ENCODE measurements around the gene EEF1E1. TPM values are rescaled to one million over a fixed set of nuclear protein-coding genes. Genes with fewer than 3 reads are reported as not detected.
A peak's percentile ranks its signal among the peaks of the same experiment; 100 is the strongest.

Gene EEF1E1
- total RNA-seq, 2 experiments from 2014 or later, result 73.4 to 74.6 TPM

GRCh38 chr6:8087870-8088754 lies 14.2 kb downstream of the EEF1E1 start:
- H3K4me1 Mint-ChIP-seq, result peaks cover 15% of the 10 kb centered on the region
- H3K36me3 Mint-ChIP-seq (ENCODE audit: low read depth), result peaks cover 65% of the 10 kb centered on the region
- no peak overlapping the region for H3K4me3 Mint-ChIP-seq
- intact Hi-C loops (cut with DNase I, micrococcal nuclease), result no loop called here
- no peak for DNase-seq
- H3K27ac Mint-ChIP-seq, result peak overlapping the region; percentile 1
- peaks cover 4% of the 10 kb centered on the region for H3K9me3 Mint-ChIP-seq (ENCODE audit: low read depth)
- CTCF ChIA-PET, result interaction anchor here (0.8 kb wide), 1 partner anchor 810 kb away, joined by 4 read pairs; no protein-coding TSS in a partner anchor
- no peak for ATAC-seq
- POLR2A ChIA-PET, result no interaction called here
- H3K27me3 Mint-ChIP-seq, result no peaks in the 10 kb centered on the region

GRCh38 chr6:8086755-8087306 lies 15.5 kb downstream of the EEF1E1 start:
- no peak overlapping the region for H3K4me3 Mint-ChIP-seq
- peak; percentile 27 for DNase-seq
- peak; percentile 73 for ATAC-seq
- H3K9me3 Mint-ChIP-seq (ENCODE audit: low read depth), result peaks cover 4% of the 10 kb centered on the region
- intact Hi-C loops (cut with DNase I, micrococcal nuclease), result no loop called here
- H3K4me1 Mint-ChIP-seq, result peaks cover 19% of the 10 kb centered on the region
- POLR2A ChIA-PET, result interaction anchor here (0.7 kb wide), 1 partner anchor 21 kb away, joined by 4 read pairs; no protein-coding TSS in a partner anchor
- no peaks in the 10 kb centered on the region for H3K27me3 Mint-ChIP-seq
- CTCF ChIA-PET, result interaction anchor here (0.6 kb wide), 2 partner anchors 24 to 273 kb away, joined by 3 read pairs; no protein-coding TSS in a partner anchor
- H3K27ac Mint-ChIP-seq, result peak overlapping the region; percentile 24
- H3K36me3 Mint-ChIP-seq (ENCODE audit: low read depth), result peaks cover 66% of the 10 kb centered on the region

GRCh38 chr6:8085053-8085511 lies 17.3 kb downstream of the EEF1E1 start:
- no peak overlapping the region for H3K4me3 Mint-ChIP-seq
- CTCF ChIA-PET, result interaction anchor here (0.6 to 1.2 kb wide), 4 partner anchors 11 to 529 kb away, joined by 3 read pairs; no protein-coding TSS in a partner anchor
- H3K27ac Mint-ChIP-seq, result no peak overlapping the region
- POLR2A ChIA-PET, result interaction anchor here (0.6 kb wide), 1 partner anchor 15 kb away, joined by 3 read pairs; no protein-coding TSS in a partner anchor
- H3K9me3 Mint-ChIP-seq (ENCODE audit: low read depth), result no peaks in the 10 kb centered on the region
- ATAC-seq, result no peak
- intact Hi-C loops (cut with DNase I, micrococcal nuclease), result no loop called here
- no peak for DNase-seq
- peaks cover 60% of the 10 kb centered on the region for H3K36me3 Mint-ChIP-seq (ENCODE audit: low read depth)
- H3K27me3 Mint-ChIP-seq, result no peaks in the 10 kb centered on the region
- H3K4me1 Mint-ChIP-seq, result peaks cover 25% of the 10 kb centered on the region

DNA sequence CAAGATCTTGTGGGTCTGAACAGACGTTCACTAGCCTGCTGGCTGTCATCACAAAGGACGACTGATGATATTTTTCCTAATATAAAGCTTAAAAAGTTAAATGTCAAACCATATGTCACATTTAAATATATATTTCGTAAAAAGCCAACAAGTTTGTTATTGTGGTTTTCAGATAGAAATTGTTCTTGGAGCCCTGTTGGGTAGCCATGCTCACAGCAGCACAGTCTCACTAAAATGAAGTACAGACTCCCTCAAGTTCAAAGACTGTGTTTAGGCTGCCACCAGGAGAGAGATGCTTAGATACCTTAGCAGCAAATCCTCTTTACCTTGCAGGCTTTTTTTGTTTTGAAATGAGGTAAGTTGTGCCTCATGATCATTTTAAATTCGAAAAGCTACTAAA lies 17.8 kb downstream of the EEF1E1 start:
- H3K27ac Mint-ChIP-seq, result no peak overlapping the region
- no peaks in the 10 kb centered on the region for H3K9me3 Mint-ChIP-seq (ENCODE audit: low read depth)
- peaks cover 27% of the 10 kb centered on the region for H3K4me1 Mint-ChIP-seq
- ChIA-PET CTCF (interaction anchor here (0.6 to 1.2 kb wide), 4 partner anchors 12 to 528 kb away, joined by 3 read pairs; no protein-coding TSS in a partner anchor), POLR2A (no interaction called here)
- ATAC-seq (no peak), DNase-seq (no peak)
- peaks cover 63% of the 10 kb centered on the region for H3K36me3 Mint-ChIP-seq (ENCODE audit: low read depth)
- intact Hi-C loops (cut with DNase I, micrococcal nuclease), result no loop called here
- no peaks in the 10 kb centered on the region for H3K27me3 Mint-ChIP-seq
- H3K4me3 Mint-ChIP-seq, result no peak overlapping the region

GRCh38 chr6:8082954-8083858 lies 19.1 kb downstream of the EEF1E1 start:
- no peaks in the 10 kb centered on the region for H3K9me3 Mint-ChIP-seq (ENCODE audit: low read depth)
- ATAC-seq (peak; percentile 59), DNase-seq (no peak)
- CTCF ChIA-PET, result interaction anchor here (1.2 kb wide), 1 partner anchor 13 kb away, joined by 3 read pairs; no protein-coding TSS in a partner anchor
- no peak overlapping the region for H3K27ac Mint-ChIP-seq
- H3K4me1 Mint-ChIP-seq, result peaks cover 31% of the 10 kb centered on the region
- no peak overlapping the region for H3K4me3 Mint-ChIP-seq
- no peaks in the 10 kb centered on the region for H3K27me3 Mint-ChIP-seq
- intact Hi-C loops (cut with DNase I, micrococcal nuclease), result no loop called here
- POLR2A ChIA-PET, result no interaction called here
- H3K36me3 Mint-ChIP-seq (ENCODE audit: low read depth), result peaks cover 53% of the 10 kb centered on the region

DNA sequence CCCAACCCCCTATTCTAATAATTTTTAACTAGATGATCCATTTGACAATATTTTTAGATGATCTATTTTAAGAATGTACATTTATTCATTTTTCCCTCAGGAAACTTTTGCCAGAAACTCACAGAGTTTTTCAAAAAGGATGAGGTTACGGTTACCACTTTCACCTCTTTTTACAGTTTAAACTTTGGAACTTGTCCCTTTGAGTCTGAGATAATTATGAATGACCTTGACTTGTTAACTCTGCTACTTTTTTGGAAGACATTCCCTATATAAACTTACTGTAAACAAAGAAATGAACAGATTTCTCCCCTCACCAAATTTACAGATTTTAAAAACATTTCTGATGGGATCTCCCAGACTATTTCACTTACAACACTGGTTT lies 19.8 kb downstream of the EEF1E1 start:
- CTCF ChIA-PET, result interaction anchor here (0.6 to 1.6 kb wide), 2 partner anchors 11 to 17 kb away, joined by 3 read pairs; no protein-coding TSS in a partner anchor
- H3K4me1 Mint-ChIP-seq, result peaks cover 37% of the 10 kb centered on the region
- DNase-seq, result no peak

DNA sequence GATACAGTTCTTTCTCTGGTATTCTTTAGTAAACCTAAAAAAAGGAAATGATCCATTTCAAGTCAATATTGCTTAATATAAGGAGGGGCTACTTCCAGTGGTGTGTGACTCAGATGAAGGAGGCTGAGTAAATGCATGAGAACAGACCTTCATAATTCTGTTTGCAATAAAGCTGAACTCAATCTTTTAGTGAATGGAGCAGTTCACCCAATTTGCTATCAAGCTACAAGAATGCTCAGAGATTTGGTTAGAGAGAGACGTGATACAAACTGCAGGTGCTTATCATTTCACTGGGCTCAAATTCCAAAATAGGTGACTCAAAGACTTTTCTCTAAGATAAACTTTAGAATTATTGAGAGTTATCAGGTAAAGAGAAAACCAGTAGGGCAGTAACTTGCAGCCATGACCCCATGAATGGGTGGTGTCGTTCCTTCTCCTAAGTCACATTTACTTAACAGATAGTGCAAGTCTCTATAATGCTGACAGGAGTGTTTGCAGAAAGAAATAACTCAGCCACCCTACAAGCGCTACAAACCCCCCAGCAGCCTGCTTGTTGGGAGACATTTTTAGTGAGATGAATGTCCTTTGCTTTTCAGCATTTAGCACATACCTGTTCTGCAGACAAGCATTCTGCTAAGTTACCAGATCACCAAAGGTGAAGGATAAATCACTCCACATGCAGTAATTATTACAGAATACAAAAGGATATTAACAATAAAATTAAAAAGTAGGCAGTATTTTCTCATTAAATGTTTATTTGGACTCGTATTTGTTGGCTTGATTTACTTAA lies 21.8 kb downstream of the EEF1E1 start:
- ATAC-seq (peak; percentile 34), DNase-seq (no peak)
- intact Hi-C loops (cut with DNase I, micrococcal nuclease), result no loop called here
- no peaks in the 10 kb centered on the region for H3K27me3 Mint-ChIP-seq
- H3K4me3 Mint-ChIP-seq, result no peak overlapping the region
- peaks cover 42% of the 10 kb centered on the region for H3K36me3 Mint-ChIP-seq (ENCODE audit: low read depth)
- peaks cover 39% of the 10 kb centered on the region for H3K4me1 Mint-ChIP-seq
- no peaks in the 10 kb centered on the region for H3K9me3 Mint-ChIP-seq (ENCODE audit: low read depth)
- CTCF ChIA-PET, result interaction anchor here (1.2 to 1.6 kb wide), 3 partner anchors 9 to 16 kb away, joined by 3 to 5 read pairs (median 4); partner anchors contain the start of gene BLOC1S5
- POLR2A ChIA-PET, result no interaction called here
- no peak overlapping the region for H3K27ac Mint-ChIP-seq

More for the DNA sequence above, 19.8 kb downstream of the EEF1E1 start:
- H3K9me3 Mint-ChIP-seq (ENCODE audit: low read depth), result no peaks in the 10 kb centered on the region
- H3K27ac Mint-ChIP-seq, result no peak overlapping the region
- ATAC-seq, result no peak
- POLR2A ChIA-PET, result no interaction called here
- H3K4me3 Mint-ChIP-seq, result no peak overlapping the region
- no peaks in the 10 kb centered on the region for H3K27me3 Mint-ChIP-seq
- intact Hi-C loops (cut with DNase I, micrococcal nuclease), result no loop called here
- peaks cover 51% of the 10 kb centered on the region for H3K36me3 Mint-ChIP-seq (ENCODE audit: low read depth)

- POLR2A ChIA-PET, result no interaction called here
- Mint-ChIP-seq H3K4me3 (no peak overlapping the region), H3K27ac (no peak overlapping the region), H3K9me3 (ENCODE audit: low read depth) (no peaks in the 10 kb centered on the region), H3K4me1 (peaks cover 39% of the 10 kb centered on the region), H3K27me3 (no peaks in the 10 kb centered on the region), H3K36me3 (ENCODE audit: low read depth) (peaks cover 42% of the 10 kb centered on the region)
- no peak for ATAC-seq
- CTCF ChIA-PET, result no interaction called here
- DNase-seq, result no peak
- intact Hi-C loops (cut with DNase I, micrococcal nuclease), result no loop called here
Observed at GRCh38 chr6:8079126-8079525, 23.2 kb downstream of the EEF1E1 start.

GRCh38 chr6:8077991-8078390 lies 24.4 kb downstream of the EEF1E1 start:
- ATAC-seq (no peak), DNase-seq (no peak)
- Mint-ChIP-seq H3K36me3 (ENCODE audit: low read depth) (peaks cover 33% of the 10 kb centered on the region), H3K9me3 (ENCODE audit: low read depth) (no peaks in the 10 kb centered on the region), H3K27ac (no peak overlapping the region), H3K27me3 (no peaks in the 10 kb centered on the region), H3K4me1 (peaks cover 33% of the 10 kb centered on the region), H3K4me3 (no peak overlapping the region)
- POLR2A ChIA-PET, result no interaction called here
- CTCF ChIA-PET, result no interaction called here
- intact Hi-C loops (cut with DNase I, micrococcal nuclease), result no loop called here

DNA sequence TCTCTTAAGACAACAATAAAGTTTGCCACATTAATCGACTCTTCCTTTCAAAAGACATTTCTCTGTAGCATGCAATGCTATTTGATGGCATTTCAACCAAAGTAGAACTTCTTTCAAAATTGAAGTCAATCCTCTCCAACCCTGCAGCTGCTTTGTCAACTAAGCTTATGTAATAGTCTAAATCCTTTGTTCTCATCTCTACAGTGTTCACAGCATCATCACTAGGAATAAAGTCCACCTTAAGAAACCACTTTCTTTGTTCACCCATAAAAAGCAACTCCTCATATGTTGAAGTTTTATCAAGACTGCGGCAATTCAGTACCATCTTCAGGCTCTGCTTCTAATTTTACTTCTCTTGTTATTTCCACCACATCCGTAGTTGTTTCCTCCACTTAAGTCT lies 26.6 kb downstream of the EEF1E1 start:
- CTCF ChIA-PET, result no interaction called here
- H3K4me3 Mint-ChIP-seq, result no peak overlapping the region
- no peaks in the 10 kb centered on the region for H3K9me3 Mint-ChIP-seq (ENCODE audit: low read depth)
- H3K4me1 Mint-ChIP-seq, result peaks cover 28% of the 10 kb centered on the region
- H3K27ac Mint-ChIP-seq, result no peak overlapping the region
- H3K36me3 Mint-ChIP-seq (ENCODE audit: low read depth), result peaks cover 22% of the 10 kb centered on the region
- POLR2A ChIA-PET, result no interaction called here
- intact Hi-C loops (cut with DNase I, micrococcal nuclease), result no loop called here
- ATAC-seq (no peak), DNase-seq (no peak)
- H3K27me3 Mint-ChIP-seq, result no peaks in the 10 kb centered on the region
